Measurements from ENCODE around the gene FXYD1.

- no peak for TF ChIP-seq CTCF (IDR thresholded peaks at IDR 0.05)
- TF ChIP-seq POLR2A (IDR thresholded peaks at IDR 0.05): no peak
Measured at GRCh38 chr19:35119578-35120155, 19.0 kb upstream of the FXYD1 start.

All from esophagus squamous epithelium (tissue), 4 donors.